Upper lobe of left lung (tissue), 4 donors: ENCODE results near the gene NID2.

Experiments
- CTCF ChIP-seq, 6 experiments: fragments of 450-650 bp in 4 of 6; fragments of 200-600 bp in 2 of 6; sonication (generic) in 2 of 6; IDR thresholded peaks; one replicate each; pipeline ENCODE4 v1.5.1; 2016 to 2019; ENCODE audit warnings: antibody characterized with exemption in 6 of 6
- EP300 ChIP-seq, 4 donors: sonication (generic); formaldehyde crosslinking; IDR thresholded peaks; one replicate each; pipeline ENCODE4 v1.5.1; 2017; ENCODE audit warnings: antibody characterized with exemption in 4 of 4, control low read depth in 2 of 4
- POLR2A ChIP-seq, 4 donors: fragments of 450-650 bp; IDR thresholded peaks; one replicate each; pipeline ENCODE4 v1.5.1; 2016 to 2017; ENCODE audit warnings: antibody characterized with exemption in 4 of 4, mild to moderate bottlenecking in 2 of 4
- POLR2AphosphoS5 ChIP-seq, 2 donors: sonication (generic); formaldehyde crosslinking; IDR thresholded peaks; one replicate each; pipeline ENCODE4 v1.5.1; 2017; ENCODE audit warnings: antibody characterized with exemption in 2 of 2

- TF ChIP-seq POLR2AphosphoS5 (IDR thresholded peaks at IDR 0.05): no peak
- TF ChIP-seq CTCF (IDR thresholded peaks at IDR 0.05): no peak
- no peak for TF ChIP-seq EP300 (IDR thresholded peaks at IDR 0.05)
- no peak for TF ChIP-seq POLR2A (IDR thresholded peaks at IDR 0.05)
Measured at GRCh38 chr14:52111583-52111982, 42.7 kb upstream of the NID2 start.
